ENCODE results near the gene CNKSR2. TPM values are rescaled to one million over a fixed set of nuclear protein-coding genes. Genes with fewer than 3 reads are reported as not detected.
A peak's percentile ranks its signal among the peaks of the same experiment; 100 is the strongest.

Gene CNKSR2
- total and polyA plus RNA-seq, 10 of the 15 experiments (the other 5 are each of a cell fraction or from before 2014, with no cell fraction given): 0.02 to 0.69 (median 0.18) TPM; not detected in 4

DNA sequence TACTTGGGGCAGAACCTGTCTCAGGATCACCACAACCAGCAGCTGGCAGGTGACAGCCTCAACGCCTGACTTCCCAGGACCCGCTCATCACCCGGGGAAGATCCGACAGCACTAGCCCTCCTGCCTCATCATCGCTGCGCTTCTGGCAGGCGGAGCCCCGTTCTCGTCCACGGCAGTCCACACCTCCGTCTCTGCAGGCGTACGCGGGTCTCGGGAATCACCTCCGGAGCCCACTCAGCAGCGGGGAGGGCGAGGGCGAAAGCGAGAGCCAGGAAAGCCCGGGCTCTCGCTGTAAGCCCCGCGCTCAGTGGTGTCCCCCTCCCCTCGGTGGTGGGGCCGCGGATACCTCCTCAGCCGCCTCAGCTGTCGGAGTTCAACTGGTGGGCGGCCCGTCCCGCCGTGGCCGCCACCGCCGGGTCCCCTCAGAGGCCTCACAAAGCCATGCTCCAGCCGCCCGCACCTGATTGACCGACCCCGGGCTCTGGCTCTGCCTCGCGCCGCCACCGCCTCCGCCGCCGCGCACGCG is 518 bp upstream of the CNKSR2 start:
- H3K4me2 ChIP-seq (ENCODE audit: control insufficient read depth, insufficient read depth): peak overlapping the region; percentile 68
- no peak for TF ChIP-seq MYB (IDR thresholded peaks at IDR 0.05; ENCODE audit: borderline replicate concordance, low read depth, low read length)
- no peak for TF ChIP-seq SREBF1 (IDR thresholded peaks at IDR 0.05; ENCODE audit: low read length)
- TF ChIP-seq SREBF2 (IDR thresholded peaks at IDR 0.05; ENCODE audit: low read length): no peak
- TF ChIP-seq, protein P1, sequence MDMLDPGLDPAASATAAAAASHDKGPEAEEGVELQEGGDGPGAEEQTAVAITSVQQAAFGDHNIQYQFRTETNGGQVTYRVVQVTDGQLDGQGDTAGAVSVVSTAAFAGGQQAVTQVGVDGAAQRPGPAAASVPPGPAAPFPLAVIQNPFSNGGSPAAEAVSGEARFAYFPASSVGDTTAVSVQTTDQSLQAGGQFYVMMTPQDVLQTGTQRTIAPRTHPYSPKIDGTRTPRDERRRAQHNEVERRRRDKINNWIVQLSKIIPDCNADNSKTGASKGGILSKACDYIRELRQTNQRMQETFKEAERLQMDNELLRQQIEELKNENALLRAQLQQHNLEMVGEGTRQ (IDR thresholded peaks at IDR 0.05; ENCODE audit: borderline replicate concordance, low read depth, low read length): no peak
- TF ChIP-seq RFX5 (IDR thresholded peaks at IDR 0.05; ENCODE audit: low read depth, low read length): no peak
- TF ChIP-seq POLR2AphosphoS2 (IDR thresholded peaks at IDR 0.05; ENCODE audit: low read depth, low read length): no peak
- TF ChIP-seq KDM1A (IDR thresholded peaks at IDR 0.05; ENCODE audit: borderline replicate concordance): no peak
- no peak for TF ChIP-seq EZH2 (IDR thresholded peaks at IDR 0.05; ENCODE audit: borderline replicate concordance, control insufficient read depth, low read depth, low read length)
- TF ChIP-seq, protein P2, sequence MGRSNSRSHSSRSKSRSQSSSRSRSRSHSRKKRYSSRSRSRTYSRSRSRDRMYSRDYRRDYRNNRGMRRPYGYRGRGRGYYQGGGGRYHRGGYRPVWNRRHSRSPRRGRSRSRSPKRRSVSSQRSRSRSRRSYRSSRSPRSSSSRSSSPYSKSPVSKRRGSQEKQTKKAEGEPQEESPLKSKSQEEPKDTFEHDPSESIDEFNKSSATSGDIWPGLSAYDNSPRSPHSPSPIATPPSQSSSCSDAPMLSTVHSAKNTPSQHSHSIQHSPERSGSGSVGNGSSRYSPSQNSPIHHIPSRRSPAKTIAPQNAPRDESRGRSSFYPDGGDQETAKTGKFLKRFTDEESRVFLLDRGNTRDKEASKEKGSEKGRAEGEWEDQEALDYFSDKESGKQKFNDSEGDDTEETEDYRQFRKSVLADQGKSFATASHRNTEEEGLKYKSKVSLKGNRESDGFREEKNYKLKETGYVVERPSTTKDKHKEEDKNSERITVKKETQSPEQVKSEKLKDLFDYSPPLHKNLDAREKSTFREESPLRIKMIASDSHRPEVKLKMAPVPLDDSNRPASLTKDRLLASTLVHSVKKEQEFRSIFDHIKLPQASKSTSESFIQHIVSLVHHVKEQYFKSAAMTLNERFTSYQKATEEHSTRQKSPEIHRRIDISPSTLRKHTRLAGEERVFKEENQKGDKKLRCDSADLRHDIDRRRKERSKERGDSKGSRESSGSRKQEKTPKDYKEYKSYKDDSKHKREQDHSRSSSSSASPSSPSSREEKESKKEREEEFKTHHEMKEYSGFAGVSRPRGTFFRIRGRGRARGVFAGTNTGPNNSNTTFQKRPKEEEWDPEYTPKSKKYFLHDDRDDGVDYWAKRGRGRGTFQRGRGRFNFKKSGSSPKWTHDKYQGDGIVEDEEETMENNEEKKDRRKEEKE (IDR thresholded peaks at IDR 0.05): no peak
- TF ChIP-seq CREM (IDR thresholded peaks at IDR 0.05; ENCODE audit: low read depth): no peak
- TF ChIP-seq CREB1 (IDR thresholded peaks at IDR 0.05; ENCODE audit: low read depth): no peak
- TF ChIP-seq CBFB (IDR thresholded peaks at IDR 0.05; ENCODE audit: low read depth): no peak
- in situ Hi-C loops (cut with MboI) (no loop called here), intact Hi-C loops (cut with micrococcal nuclease; ENCODE audit: unreplicated experiment) (no loop called here)
- no peaks in the 10 kb centered on the region for H4K20me1 ChIP-seq (ENCODE audit: control insufficient read depth, insufficient read depth)
- ATAC-seq (peak; percentile 50), DNase-seq (ENCODE audit: low read depth, low spot score) (no peak), FAIRE-seq (no peak)
- H3K36me3 ChIP-seq (ENCODE audit: control insufficient read depth in 2 of 2, insufficient read depth in 2 of 2, low read length in 1 of 2): no peaks in the 10 kb centered on the region
- no peaks in the 10 kb centered on the region for H3K4me1 ChIP-seq (ENCODE audit: control insufficient read depth, insufficient read depth, low read length)
- POLR2A ChIA-PET: interaction anchor here (0.6 to 1.3 kb wide), 2 partner anchors 11 to 825 kb away, joined by 3 to 5 read pairs; no protein-coding TSS in a partner anchor
- RAD21 ChIA-PET (ENCODE audit: unreplicated experiment): no interaction called here
- SMC1A ChIA-PET (ENCODE audit: uncharacterized antibody, unreplicated experiment): no interaction called here
- no peak overlapping the region for H3K9ac ChIP-seq (ENCODE audit: control insufficient read depth, insufficient read depth, low read length)
- CTCF ChIA-PET: interaction anchor here (2.3 kb wide), 1 partner anchor 10 kb away, joined by 10 read pairs; no protein-coding TSS in a partner anchor
- H3K4me3 ChIP-seq: peak overlapping the region; percentile 27; the same call in 1 of the 2 replicates
- H3K27me3 ChIP-seq (replicated peaks in 1 of 2; ENCODE audit: control insufficient read depth in 2 of 2, insufficient read depth in 2 of 2, low read length in 1 of 2): no peaks in the 10 kb centered on the region; a peak in 2 of 4 replicates
- no peaks in the 10 kb centered on the region for H3K79me2 ChIP-seq (ENCODE audit: control insufficient read depth, insufficient read depth, low read length)
- H3K9me3 ChIP-seq (replicated peaks; ENCODE audit: control insufficient read depth, insufficient read depth, low read length): no peaks in the 10 kb centered on the region
- 25% methylated on average over 36 of the region's 50 CpGs for WGBS (ENCODE audit: insufficient coverage, insufficient replicate concordance, low lambda C conversion rate, missing lambda C conversion rate)
- BruUV-seq (replicated peaks): no TSS peak
- peak overlapping the region; percentile 58 for H2AFZ ChIP-seq (ENCODE audit: control insufficient read depth, low read depth, low read length)
- no peak overlapping the region for H3K27ac ChIP-seq (ENCODE audit: control insufficient read depth, insufficient read depth)

All from GM12878 (cell line).